ENCODE data around the gene KIAA1671. TPM values are rescaled to one million over a fixed set of nuclear protein-coding genes. Genes with fewer than 3 reads are reported as not detected.
"Not testable (repeated sequence)": the region's sequence is repeated elsewhere in the genome, so short reads cannot be mapped to it uniquely, and the experiment has no call there.

Gene KIAA1671
- polyA plus RNA-seq, 1 of the 3 experiments (the other 2 are of a cell fraction), result 7.4 TPM

- 60% methylated on average over 9 of the region's 12 CpGs for WGBS (ENCODE audit: low lambda C conversion rate)
- POLR2A ChIA-PET, result no interaction called here
- H3K9me2 ChIP-seq, result no peaks in the 10 kb centered on the region
- H3K4me2 ChIP-seq, result no peak overlapping the region
- H3K36me3 ChIP-seq (replicated peaks in 1 of 2; ENCODE audit: control insufficient read depth in 1 of 2, insufficient read depth in 2 of 2, low read length in 1 of 2), result no peaks in the 10 kb centered on the region
- no peaks in the 10 kb centered on the region; the same call in 1 of the 2 replicates for H3K27me3 ChIP-seq (ENCODE audit: insufficient read depth)
- H3F3A ChIP-seq (replicated peaks; ENCODE audit: insufficient read depth), result no peaks in the 10 kb centered on the region
- DNase-seq, result no peak
- no peak overlapping the region for H3K27ac ChIP-seq (ENCODE audit: low read depth in 2 of 2, low read length in 1 of 2)
- no peak overlapping the region for H2AFZ ChIP-seq (ENCODE audit: low read depth)
- no peak for TF ChIP-seq GABPA (IDR thresholded peaks at IDR 0.05; ENCODE audit: low read depth)
- no peak overlapping the region for H3K9ac ChIP-seq
- no peaks in the 10 kb centered on the region for H4K20me1 ChIP-seq (ENCODE audit: insufficient read depth)
- no peaks in the 10 kb centered on the region for H3K9me3 ChIP-seq
- no peaks in the 10 kb centered on the region for H3K79me2 ChIP-seq (ENCODE audit: insufficient read depth)
- CTCF ChIA-PET, result interaction anchor here (1.3 to 4.7 kb wide), 3 partner anchors 21 to 549 kb away, joined by 3 to 24 read pairs (median 9); no protein-coding TSS in a partner anchor
- H3K4me3 ChIP-seq (ENCODE audit: low read depth in 2 of 2, low read length in 1 of 2), result no peak overlapping the region
- peaks cover 0 to 10% of the 10 kb centered on the region in 2 experiments; a peak in 1 of 4 replicates for H3K4me1 ChIP-seq (ENCODE audit: control insufficient read depth in 1 of 2, insufficient read depth in 2 of 2, low read depth in 1 of 2, low read length in 1 of 2)
These were observed 270.8 kb downstream of the KIAA1671 start for GRCh38 chr22:25223269-25223850.

- Histone ChIP-seq H3K79me2 (ENCODE audit: insufficient read depth) (no peaks in the 10 kb centered on the region), H2AFZ (ENCODE audit: low read depth) (no peak overlapping the region), H3K4me2 (no peak overlapping the region), H3K4me1 (ENCODE audit: control insufficient read depth in 1 of 2, insufficient read depth in 2 of 2, low read depth in 1 of 2, low read length in 1 of 2) (no peaks in the 10 kb centered on the region), H3F3A (replicated peaks; ENCODE audit: insufficient read depth) (no peaks in the 10 kb centered on the region), H3K27ac (ENCODE audit: low read depth in 2 of 2, low read length in 1 of 2) (no peak overlapping the region), H3K9me2 (no peaks in the 10 kb centered on the region), H3K36me3 (replicated peaks in 1 of 2; ENCODE audit: control insufficient read depth in 1 of 2, insufficient read depth in 2 of 2, low read length in 1 of 2) (no peaks in the 10 kb centered on the region), H3K27me3 (ENCODE audit: insufficient read depth) (no peaks in the 10 kb centered on the region; the same call in 1 of the 2 replicates), H4K20me1 (ENCODE audit: insufficient read depth) (no peaks in the 10 kb centered on the region), H3K9ac (no peak overlapping the region), H3K9me3 (no peaks in the 10 kb centered on the region), H3K4me3 (ENCODE audit: low read depth in 2 of 2, low read length in 1 of 2) (no peak overlapping the region)
- DNase-seq, result no peak
- 91% methylated on average over 13 of the region's 13 CpGs for WGBS (ENCODE audit: low lambda C conversion rate)
- no peak for TF ChIP-seq TAF1 (IDR thresholded peaks at IDR 0.05; ENCODE audit: borderline replicate concordance, low read depth, low read length)
- TF ChIP-seq POLR2AphosphoS5 (IDR thresholded peaks at IDR 0.05; ENCODE audit: low read depth, low read length), result no peak
- no peak for TF ChIP-seq NFIC (IDR thresholded peaks at IDR 0.05; ENCODE audit: borderline replicate concordance)
- no peak for TF ChIP-seq CHD2 (IDR thresholded peaks at IDR 0.05; ENCODE audit: low read length, partially characterized antibody)
- no peak for TF ChIP-seq RXRA (IDR thresholded peaks at IDR 0.05; ENCODE audit: borderline replicate concordance, low read depth)
- TF ChIP-seq FOSL2 (IDR thresholded peaks at IDR 0.05; ENCODE audit: borderline replicate concordance, low read depth), result no peak
- no peak for TF ChIP-seq SMC3 (IDR thresholded peaks at IDR 0.05; ENCODE audit: low read depth, low read length)
- POLR2A ChIA-PET, result no interaction called here
- CTCF ChIA-PET, result no interaction called here
These were observed 276.3 kb downstream of the KIAA1671 start for GRCh38 chr22:25228822-25229221.

- H3K27me3 ChIP-seq (ENCODE audit: insufficient read depth); H3K27ac ChIP-seq (ENCODE audit: low read depth in 2 of 2, low read length in 1 of 2); H3K4me3 ChIP-seq (ENCODE audit: low read depth in 2 of 2, low read length in 1 of 2); H3K36me3 ChIP-seq (replicated peaks in 1 of 2; ENCODE audit: control insufficient read depth in 1 of 2, insufficient read depth in 2 of 2, low read length in 1 of 2); H4K20me1 ChIP-seq (ENCODE audit: insufficient read depth); H3K79me2 ChIP-seq (ENCODE audit: insufficient read depth); H3K4me2 ChIP-seq; DNase-seq; H2AFZ ChIP-seq (ENCODE audit: low read depth); H3K4me1 ChIP-seq (ENCODE audit: control insufficient read depth in 1 of 2, insufficient read depth in 2 of 2, low read depth in 1 of 2, low read length in 1 of 2); H3K9ac ChIP-seq; POLR2A ChIA-PET; H3K9me3 ChIP-seq; H3F3A ChIP-seq (replicated peaks; ENCODE audit: insufficient read depth); H3K9me2 ChIP-seq: not testable (repeated sequence)
- 22% methylated on average over 2 of the region's 2 CpGs for WGBS (ENCODE audit: low lambda C conversion rate)
- CTCF ChIA-PET, result interaction anchor here (0.8 to 1.2 kb wide), 2 partner anchors 29 to 470 kb away, joined by 3 to 4 read pairs; no protein-coding TSS in a partner anchor
These were observed 278.2 kb downstream of the KIAA1671 start for GRCh38 chr22:25230760-25231159.
